A549 treated with AZD2906 at 1 μM for 4 hours (cell line): ENCODE results near the gene CIT. TPM values are rescaled to one million over a fixed set of nuclear protein-coding genes. Genes with fewer than 3 reads are reported as not detected.

Source experiments
- total RNA-seq: library from RNA; stranded (reverse); fragments of 200-300 nt; extraction: Qiagen RNA extraction; gene quantifications from 5 replicates; pipeline ENCODE4 v1.2.3, GENCODE V29; 2022

The CIT gene, protein sequence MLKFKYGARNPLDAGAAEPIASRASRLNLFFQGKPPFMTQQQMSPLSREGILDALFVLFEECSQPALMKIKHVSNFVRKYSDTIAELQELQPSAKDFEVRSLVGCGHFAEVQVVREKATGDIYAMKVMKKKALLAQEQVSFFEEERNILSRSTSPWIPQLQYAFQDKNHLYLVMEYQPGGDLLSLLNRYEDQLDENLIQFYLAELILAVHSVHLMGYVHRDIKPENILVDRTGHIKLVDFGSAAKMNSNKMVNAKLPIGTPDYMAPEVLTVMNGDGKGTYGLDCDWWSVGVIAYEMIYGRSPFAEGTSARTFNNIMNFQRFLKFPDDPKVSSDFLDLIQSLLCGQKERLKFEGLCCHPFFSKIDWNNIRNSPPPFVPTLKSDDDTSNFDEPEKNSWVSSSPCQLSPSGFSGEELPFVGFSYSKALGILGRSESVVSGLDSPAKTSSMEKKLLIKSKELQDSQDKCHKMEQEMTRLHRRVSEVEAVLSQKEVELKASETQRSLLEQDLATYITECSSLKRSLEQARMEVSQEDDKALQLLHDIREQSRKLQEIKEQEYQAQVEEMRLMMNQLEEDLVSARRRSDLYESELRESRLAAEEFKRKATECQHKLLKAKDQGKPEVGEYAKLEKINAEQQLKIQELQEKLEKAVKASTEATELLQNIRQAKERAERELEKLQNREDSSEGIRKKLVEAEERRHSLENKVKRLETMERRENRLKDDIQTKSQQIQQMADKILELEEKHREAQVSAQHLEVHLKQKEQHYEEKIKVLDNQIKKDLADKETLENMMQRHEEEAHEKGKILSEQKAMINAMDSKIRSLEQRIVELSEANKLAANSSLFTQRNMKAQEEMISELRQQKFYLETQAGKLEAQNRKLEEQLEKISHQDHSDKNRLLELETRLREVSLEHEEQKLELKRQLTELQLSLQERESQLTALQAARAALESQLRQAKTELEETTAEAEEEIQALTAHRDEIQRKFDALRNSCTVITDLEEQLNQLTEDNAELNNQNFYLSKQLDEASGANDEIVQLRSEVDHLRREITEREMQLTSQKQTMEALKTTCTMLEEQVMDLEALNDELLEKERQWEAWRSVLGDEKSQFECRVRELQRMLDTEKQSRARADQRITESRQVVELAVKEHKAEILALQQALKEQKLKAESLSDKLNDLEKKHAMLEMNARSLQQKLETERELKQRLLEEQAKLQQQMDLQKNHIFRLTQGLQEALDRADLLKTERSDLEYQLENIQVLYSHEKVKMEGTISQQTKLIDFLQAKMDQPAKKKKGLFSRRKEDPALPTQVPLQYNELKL (N-terminal part only)
- total RNA-seq, result 9.4 to 14.4 TPM (median 10.9 TPM) in 5 replicates

GRCh38 chr12:119876761-119877638, at the start of gene CIT:
Gene CIT, minus strand, starts transcription at chr12:119877320. Its CDS starts 1,152 bp downstream, at chr12:119876168.

GRCh38 chr12:119667577-119668323, 209.4 kb downstream of the CIT start, which contains the start of gene PRKAB1:
Gene PRKAB1, plus strand, starts transcription at chr12:119668133. Its CDS starts 112 bp downstream, at chr12:119668245.

Other genes with a start within 250 kb of the CIT start
- gene PRKAB1, start 209.2 kb downstream of the CIT start, total RNA-seq, result 30.3 to 35.0 TPM (median 33.5 TPM) in 5 replicates
- gene BICDL1, start 111.9 kb upstream of the CIT start, total RNA-seq, result 2.9 to 4.6 TPM (median 4.0 TPM) in 5 replicates
- 76.5 to 86.6 TPM (median 83.3 TPM) in 5 replicates for gene RAB35, start 239.4 kb upstream of the CIT start, total RNA-seq